ENCODE data around the gene CTBS.

Gene CTBS

DNA sequence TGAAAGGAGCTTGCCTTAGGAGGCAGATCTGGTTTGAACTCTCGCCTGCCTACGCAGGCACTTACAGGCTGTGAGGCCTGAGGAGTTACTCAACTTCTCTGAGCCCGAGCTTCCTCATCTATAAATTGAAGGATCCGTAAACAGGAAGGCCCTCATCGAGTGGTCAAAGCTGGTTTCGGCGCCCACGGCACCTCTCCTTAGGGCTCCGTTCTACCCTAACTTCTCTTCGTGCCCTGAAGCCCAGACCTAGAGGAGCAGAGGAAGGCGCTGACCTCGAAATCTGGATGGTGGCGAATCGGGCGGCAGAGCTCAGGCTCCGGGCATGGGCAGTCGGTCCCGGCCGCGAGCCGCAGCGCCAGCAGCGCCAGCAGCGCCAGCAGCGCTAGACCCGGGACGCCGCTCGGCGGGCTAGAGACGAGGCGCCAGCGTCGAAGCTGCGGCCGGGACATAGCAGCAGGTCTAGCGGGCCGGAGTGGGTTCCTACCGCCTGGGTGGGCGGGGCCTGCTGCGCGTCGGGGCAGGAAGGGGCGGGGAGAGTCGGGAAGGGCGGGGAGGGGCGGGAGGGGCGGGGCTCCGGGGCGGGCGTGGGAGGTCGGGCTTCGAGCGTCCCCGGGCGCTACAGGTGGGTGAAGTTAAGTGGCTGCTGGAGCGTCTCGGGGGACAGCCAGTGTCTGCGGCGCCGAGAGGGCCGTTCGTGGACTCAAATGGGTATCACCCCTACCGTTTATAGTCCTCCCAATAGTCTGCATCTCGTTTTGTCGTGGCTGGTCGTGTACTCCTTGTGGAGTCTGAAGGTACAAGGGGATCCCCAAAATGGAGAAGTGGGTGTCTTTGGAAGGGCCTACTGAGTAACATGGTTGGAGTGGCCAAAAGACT lies at the start of gene CTBS (continued):
- TF ChIP-seq ZNF670 (tag by site-specific recombination; IDR thresholded peaks at IDR 0.05; ENCODE audit: low read depth) = no peak
- no peak for TF ChIP-seq ZSCAN23 (tag by site-specific recombination; IDR thresholded peaks at IDR 0.05)
- peak; percentile 57; the same call in 1 of the 2 replicates for TF ChIP-seq ZNF423 (tag by site-specific recombination; IDR thresholded peaks at IDR 0.05)
- TF ChIP-seq, protein P1, sequence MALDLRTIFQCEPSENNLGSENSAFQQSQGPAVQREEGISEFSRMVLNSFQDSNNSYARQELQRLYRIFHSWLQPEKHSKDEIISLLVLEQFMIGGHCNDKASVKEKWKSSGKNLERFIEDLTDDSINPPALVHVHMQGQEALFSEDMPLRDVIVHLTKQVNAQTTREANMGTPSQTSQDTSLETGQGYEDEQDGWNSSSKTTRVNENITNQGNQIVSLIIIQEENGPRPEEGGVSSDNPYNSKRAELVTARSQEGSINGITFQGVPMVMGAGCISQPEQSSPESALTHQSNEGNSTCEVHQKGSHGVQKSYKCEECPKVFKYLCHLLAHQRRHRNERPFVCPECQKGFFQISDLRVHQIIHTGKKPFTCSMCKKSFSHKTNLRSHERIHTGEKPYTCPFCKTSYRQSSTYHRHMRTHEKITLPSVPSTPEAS (tag by site-specific recombination; IDR thresholded peaks at IDR 0.05) = no peak
- no peak for TF ChIP-seq ZNF529 (tag by site-specific recombination; IDR thresholded peaks at IDR 0.05; ENCODE audit: insufficient replicate concordance)
- TF ChIP-seq ZSCAN30 (tag by site-specific recombination; IDR thresholded peaks at IDR 0.05) = peak; percentile 71
- TF ChIP-seq, protein P2, sequence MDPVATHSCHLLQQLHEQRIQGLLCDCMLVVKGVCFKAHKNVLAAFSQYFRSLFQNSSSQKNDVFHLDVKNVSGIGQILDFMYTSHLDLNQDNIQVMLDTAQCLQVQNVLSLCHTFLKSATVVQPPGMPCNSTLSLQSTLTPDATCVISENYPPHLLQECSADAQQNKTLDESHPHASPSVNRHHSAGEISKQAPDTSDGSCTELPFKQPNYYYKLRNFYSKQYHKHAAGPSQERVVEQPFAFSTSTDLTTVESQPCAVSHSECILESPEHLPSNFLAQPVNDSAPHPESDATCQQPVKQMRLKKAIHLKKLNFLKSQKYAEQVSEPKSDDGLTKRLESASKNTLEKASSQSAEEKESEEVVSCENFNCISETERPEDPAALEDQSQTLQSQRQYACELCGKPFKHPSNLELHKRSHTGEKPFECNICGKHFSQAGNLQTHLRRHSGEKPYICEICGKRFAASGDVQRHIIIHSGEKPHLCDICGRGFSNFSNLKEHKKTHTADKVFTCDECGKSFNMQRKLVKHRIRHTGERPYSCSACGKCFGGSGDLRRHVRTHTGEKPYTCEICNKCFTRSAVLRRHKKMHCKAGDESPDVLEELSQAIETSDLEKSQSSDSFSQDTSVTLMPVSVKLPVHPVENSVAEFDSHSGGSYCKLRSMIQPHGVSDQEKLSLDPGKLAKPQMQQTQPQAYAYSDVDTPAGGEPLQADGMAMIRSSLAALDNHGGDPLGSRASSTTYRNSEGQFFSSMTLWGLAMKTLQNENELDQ (tag by site-specific recombination; IDR thresholded peaks at IDR 0.05; ENCODE audit: low read depth) = no peak
- no peak for TF ChIP-seq ZFP41 (tag by site-specific recombination; IDR thresholded peaks at IDR 0.05; ENCODE audit: borderline replicate concordance)
- no peak for TF ChIP-seq MZF1 (tag by site-specific recombination; IDR thresholded peaks at IDR 0.05; ENCODE audit: borderline replicate concordance)
- TF ChIP-seq, protein P3, sequence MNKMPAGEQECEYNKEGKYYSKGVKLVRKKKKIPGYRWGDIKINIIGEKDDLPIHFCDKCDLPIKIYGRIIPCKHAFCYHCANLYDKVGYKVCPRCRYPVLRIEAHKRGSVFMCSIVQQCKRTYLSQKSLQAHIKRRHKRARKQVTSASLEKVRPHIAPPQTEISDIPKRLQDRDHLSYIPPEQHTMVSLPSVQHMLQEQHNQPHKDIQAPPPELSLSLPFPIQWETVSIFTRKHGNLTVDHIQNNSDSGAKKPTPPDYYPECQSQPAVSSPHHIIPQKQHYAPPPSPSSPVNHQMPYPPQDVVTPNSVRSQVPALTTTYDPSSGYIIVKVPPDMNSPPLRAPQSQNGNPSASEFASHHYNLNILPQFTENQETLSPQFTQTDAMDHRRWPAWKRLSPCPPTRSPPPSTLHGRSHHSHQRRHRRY (tag by site-specific recombination; IDR thresholded peaks at IDR 0.05) = no peak
- no peak for TF ChIP-seq ZNF19 (tag by site-specific recombination; IDR thresholded peaks at IDR 0.05; ENCODE audit: low read depth)
- no peak for TF ChIP-seq ZNF324 (tag by site-specific recombination; IDR thresholded peaks at IDR 0.05)
- no peak for TF ChIP-seq ZNF155 (tag by site-specific recombination; IDR thresholded peaks at IDR 0.05)
- TF ChIP-seq ZNF23 (tag by site-specific recombination; IDR thresholded peaks at IDR 0.05; ENCODE audit: borderline replicate concordance) = no peak
- TF ChIP-seq ZBTB1 (tag by site-specific recombination; IDR thresholded peaks at IDR 0.05) = no peak
- TF ChIP-seq ZNF776 (tag by site-specific recombination; IDR thresholded peaks at IDR 0.05; ENCODE audit: borderline replicate concordance) = no peak
- TF ChIP-seq, protein P4, sequence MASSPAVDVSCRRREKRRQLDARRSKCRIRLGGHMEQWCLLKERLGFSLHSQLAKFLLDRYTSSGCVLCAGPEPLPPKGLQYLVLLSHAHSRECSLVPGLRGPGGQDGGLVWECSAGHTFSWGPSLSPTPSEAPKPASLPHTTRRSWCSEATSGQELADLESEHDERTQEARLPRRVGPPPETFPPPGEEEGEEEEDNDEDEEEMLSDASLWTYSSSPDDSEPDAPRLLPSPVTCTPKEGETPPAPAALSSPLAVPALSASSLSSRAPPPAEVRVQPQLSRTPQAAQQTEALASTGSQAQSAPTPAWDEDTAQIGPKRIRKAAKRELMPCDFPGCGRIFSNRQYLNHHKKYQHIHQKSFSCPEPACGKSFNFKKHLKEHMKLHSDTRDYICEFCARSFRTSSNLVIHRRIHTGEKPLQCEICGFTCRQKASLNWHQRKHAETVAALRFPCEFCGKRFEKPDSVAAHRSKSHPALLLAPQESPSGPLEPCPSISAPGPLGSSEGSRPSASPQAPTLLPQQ (tag by site-specific recombination; IDR thresholded peaks at IDR 0.05) = no peak; the same call in 1 of the 2 replicates
- TF ChIP-seq PRDM1 (tag by site-specific recombination; IDR thresholded peaks at IDR 0.05) = 0 out of 2 replicates have a peak, but pooled peaks have one; percentile 19
- no peak for TF ChIP-seq ZNF112 (tag by site-specific recombination; IDR thresholded peaks at IDR 0.05)
- no peak for TF ChIP-seq ZNF366 (tag by site-specific recombination; conservative IDR thresholded peaks at IDR 0.05)
- TF ChIP-seq WT1 (tag by site-specific recombination; IDR thresholded peaks at IDR 0.05) = no peak
- TF ChIP-seq, protein P5, sequence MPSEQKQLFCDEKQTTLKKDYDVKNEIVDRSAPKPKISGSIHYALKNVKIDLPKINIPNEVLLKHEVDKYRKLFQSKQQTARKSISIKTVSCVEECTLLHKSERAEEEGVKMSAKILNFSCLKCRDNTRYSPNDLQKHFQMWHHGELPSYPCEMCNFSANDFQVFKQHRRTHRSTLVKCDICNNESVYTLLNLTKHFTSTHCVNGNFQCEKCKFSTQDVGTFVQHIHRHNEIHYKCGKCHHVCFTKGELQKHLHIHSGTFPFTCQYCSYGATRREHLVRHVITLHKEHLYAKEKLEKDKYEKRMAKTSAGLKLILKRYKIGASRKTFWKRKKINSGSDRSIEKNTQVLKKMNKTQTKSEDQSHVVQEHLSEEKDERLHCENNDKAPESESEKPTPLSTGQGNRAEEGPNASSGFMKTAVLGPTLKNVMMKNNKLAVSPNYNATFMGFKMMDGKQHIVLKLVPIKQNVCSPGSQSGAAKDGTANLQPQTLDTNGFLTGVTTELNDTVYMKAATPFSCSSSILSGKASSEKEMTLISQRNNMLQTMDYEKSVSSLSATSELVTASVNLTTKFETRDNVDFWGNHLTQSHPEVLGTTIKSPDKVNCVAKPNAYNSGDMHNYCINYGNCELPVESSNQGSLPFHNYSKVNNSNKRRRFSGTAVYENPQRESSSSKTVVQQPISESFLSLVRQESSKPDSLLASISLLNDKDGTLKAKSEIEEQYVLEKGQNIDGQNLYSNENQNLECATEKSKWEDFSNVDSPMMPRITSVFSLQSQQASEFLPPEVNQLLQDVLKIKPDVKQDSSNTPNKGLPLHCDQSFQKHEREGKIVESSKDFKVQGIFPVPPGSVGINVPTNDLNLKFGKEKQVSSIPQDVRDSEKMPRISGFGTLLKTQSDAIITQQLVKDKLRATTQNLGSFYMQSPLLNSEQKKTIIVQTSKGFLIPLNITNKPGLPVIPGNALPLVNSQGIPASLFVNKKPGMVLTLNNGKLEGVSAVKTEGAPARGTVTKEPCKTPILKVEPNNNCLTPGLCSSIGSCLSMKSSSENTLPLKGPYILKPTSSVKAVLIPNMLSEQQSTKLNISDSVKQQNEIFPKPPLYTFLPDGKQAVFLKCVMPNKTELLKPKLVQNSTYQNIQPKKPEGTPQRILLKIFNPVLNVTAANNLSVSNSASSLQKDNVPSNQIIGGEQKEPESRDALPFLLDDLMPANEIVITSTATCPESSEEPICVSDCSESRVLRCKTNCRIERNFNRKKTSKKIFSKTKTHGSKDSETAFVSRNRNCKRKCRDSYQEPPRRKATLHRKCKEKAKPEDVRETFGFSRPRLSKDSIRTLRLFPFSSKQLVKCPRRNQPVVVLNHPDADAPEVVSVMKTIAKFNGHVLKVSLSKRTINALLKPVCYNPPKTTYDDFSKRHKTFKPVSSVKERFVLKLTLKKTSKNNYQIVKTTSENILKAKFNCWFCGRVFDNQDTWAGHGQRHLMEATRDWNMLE (tag by site-specific recombination; conservative IDR thresholded peaks at IDR 0.05; ENCODE audit: low read depth) = no peak
- TF ChIP-seq ZNF132 (tag by site-specific recombination; IDR thresholded peaks at IDR 0.05; ENCODE audit: borderline replicate concordance) = no peak
- no peak for TF ChIP-seq ZNF114 (tag by site-specific recombination; IDR thresholded peaks at IDR 0.05)
